ENCODE data around the gene PSMD4.
A peak's percentile ranks its signal among the peaks of the same experiment; 100 is the strongest.
"Not testable (repeated sequence)": the region's sequence is repeated elsewhere in the genome, so short reads cannot be mapped to it uniquely, and the experiment has no call there.

PSMD4 gene

DNA sequence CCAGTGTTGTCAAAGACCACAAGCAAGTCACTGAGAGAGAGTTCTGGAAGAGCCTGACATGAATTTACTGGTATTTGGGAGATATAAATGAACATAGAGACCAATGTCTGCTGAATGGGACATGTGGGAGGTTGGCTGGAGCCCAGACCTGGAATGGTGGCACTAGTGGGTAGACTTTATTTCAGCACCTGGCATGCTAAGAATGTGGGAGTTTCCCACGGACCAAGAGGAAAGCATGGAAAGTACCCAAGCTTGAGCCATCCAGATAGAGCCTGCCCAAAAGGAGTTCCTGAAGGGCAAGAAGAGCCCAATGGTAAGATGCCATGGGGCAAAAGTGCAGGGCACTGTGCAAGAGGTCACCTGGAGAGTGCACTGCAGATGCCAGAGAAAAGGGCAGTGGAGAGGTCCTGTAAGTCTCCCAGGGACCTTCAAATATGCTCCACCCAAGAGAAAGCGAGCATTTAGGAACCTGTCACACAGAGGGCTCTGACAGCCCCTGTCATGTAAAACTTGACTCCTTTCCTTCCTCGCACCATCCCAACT, 19.5 kb downstream of the PSMD4 start:
- peak; percentile 37 for DNase-seq

DNA sequence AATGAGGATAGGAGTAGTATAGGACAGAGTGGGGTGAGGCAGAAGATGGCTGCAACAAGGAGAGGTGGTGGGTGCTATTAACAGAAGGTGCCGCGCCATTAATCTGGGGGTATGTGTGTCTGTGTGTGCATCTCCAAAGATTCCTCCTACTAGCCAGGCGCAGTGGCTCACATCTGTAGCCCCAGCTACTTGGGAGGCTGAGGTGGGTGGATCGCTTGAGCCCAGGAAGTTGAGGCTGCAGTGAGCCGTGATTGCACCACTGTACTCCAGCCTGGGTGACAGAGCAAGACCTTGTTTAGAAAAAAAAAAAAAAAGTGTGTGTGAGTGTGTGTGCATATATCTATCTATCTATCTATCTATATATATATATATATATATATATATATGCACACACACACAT, 20.8 kb downstream of the PSMD4 start:
- DNase-seq: not testable (repeated sequence)

DNA sequence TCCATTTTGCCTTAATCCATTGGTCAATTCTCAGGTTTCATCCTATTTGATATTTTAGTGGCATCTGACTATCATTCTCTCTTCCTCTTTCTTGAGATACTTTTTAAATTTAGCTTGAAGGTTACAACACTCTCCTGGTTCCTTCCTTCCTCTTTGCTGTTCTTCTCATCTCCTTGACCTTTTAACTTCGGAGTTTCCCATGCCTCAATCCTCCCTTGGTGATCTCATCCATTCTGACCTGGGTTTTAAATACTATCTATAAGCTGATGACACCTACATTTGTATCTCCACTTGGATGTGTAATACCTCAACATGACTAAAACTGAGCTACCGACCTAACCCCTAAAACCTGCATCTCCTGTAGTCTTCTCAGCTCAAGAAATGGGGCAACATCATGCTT, 22.7 kb downstream of the PSMD4 start:
- DNase-seq: no peak

DNA sequence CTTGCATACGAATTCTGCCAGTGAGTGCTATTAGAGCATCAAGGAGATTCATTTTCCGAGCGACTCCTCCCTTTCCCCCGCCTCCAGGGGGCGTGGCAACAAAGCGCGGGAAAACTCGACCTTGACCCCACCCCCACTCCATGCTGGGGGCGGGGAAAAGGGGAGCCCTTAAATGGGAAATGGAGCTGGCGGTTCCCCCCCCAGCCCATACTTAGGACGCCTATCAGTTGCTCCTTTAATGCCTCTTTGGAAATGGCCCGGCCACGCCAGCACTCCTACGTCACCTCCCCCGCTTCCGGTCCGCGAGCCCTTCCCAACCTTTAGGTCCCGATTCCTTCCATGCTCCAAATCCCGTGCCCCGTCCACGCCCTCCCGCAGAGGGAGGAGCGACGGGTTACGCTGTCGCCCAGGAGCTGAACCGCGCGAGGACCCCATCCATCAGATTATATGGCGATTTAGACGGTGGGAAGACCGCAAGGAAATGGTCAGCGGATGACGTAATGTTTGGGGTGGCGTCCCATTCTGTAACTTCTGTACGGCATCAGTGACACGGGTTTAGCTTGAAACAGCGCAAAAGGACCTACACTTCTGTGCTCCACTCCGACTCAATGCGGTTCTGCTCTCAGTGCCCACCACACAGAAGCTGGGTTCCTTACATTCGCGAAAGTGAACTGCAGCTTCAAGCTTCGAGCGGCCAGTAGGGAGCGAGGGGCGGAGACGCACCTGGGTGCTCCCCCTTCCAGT, 26.9 kb downstream of the PSMD4 start:
- peak; percentile 90 for DNase-seq

DNA sequence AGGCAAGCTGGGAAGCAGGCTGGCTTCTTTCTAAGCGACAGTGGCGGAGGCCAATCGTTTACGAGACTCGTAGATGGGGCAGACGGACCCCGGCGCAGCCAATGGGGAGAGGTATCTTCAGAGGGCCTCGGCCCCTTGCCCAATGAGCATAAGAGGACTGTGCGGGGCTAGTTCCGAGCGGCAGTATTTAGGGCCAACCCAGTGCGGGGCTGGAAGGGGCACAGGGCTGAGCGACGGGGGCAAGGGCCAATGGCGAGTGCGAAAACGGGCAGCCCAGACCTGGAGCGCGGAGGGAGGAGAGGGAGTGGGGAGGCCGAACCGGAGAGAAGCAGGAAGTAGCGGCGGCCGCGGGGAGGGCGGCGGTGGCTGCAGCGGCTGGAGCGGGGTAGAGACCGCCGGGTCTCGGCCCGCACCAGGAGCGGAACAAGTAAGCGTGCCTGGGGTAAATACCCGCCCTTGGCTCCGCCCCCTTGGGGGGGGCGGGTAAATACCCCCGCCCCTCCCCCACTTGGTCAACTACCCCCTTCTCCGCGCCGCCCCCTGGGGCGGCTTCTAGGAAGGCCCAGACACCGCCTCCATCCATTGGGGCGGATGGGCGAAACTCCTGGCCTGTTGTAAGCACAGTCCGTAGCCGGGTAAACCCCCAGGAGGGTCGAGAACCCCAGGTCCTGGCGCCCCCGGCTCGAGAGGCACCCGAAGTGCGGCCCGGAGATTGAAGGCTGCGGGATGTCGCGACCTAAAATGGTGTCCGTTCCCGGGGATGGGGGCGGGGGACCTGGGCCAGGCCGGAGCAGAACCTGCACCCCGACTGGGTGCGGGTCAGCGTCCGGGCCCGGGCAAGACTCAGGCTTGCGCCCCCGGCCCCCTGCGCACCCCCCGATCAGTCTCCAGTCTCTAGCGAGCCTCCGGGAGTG, 27.7 kb downstream of the PSMD4 start, which contains the start of gene ZNF687:
Gene ZNF687, plus strand, starts transcription at position 331 of the 914 bp plus-strand sequence. CDS start 3,993 bp downstream, outside the sequence.
- DNase-seq: peak; percentile 100

DNA sequence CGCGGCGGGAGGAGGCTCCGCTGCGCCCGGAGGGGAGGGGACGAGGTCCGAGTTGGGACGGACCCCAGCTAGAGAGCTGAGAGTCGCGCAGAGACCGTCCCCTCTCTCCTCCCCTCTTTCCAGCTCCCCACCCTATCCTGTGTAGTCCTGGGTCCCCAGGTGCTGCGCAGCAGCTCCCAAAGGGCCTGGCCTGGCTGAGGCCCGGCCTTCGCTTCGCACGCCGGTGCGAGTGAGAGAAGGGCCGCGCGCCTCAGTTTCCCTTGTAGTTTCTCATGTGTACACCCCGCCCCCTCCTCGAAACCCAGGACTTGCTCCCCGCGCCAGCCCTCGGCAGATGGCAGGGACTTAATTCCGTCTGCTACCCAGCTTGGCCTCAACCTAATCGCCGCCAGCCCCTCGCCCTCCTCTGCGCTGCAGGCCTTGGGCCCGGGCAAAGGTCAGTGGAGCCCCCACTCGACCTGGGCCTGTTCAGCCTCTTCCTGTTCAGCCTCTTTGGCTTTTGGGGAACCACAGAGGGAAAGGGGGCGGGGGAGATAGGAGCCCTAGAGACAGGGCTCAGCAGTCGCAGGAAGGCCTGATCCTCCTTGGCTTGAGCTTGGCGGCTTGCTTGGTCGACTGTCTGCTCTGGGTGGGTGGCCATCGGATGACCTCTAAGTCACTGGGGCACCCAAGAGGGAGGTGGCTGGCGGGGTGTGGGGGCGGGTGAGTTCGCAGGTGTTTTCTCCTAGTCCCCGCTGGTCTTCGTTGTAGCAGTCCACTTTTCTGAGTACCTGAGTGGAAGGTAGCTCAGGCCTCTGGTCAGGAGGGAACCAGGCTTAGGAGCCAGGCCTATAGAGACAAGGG, 28.6 kb downstream of the PSMD4 start:
- no peak for DNase-seq

DNA sequence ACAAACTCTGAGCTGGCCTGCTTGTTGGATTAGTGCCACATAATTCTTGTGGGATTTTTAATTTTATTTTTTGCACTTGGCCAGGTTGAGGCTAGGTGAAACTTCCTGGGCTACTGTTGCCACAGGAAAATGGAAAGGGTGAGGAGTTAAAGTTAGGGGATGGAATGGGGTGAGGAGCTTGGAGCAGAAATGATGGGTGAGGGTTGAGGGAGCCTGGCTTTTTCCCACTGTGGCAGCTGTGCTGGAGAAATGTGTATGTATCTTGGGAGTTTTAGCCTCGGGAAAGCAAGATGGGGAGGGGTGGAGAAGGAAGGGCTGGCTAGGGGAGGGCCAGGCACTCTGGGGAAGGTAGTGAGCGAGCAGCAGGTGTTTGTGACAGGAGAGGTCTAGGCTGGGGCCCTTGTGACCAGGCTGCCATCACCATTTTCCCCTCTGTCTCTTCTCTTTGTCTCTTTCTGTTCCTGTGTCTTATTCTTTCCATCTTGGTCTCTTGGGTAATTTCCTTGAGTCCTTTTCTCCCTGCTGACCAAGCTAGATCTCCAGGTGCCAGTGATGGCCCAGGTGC, 29.6 kb downstream of the PSMD4 start:
- no peak for DNase-seq

DNA sequence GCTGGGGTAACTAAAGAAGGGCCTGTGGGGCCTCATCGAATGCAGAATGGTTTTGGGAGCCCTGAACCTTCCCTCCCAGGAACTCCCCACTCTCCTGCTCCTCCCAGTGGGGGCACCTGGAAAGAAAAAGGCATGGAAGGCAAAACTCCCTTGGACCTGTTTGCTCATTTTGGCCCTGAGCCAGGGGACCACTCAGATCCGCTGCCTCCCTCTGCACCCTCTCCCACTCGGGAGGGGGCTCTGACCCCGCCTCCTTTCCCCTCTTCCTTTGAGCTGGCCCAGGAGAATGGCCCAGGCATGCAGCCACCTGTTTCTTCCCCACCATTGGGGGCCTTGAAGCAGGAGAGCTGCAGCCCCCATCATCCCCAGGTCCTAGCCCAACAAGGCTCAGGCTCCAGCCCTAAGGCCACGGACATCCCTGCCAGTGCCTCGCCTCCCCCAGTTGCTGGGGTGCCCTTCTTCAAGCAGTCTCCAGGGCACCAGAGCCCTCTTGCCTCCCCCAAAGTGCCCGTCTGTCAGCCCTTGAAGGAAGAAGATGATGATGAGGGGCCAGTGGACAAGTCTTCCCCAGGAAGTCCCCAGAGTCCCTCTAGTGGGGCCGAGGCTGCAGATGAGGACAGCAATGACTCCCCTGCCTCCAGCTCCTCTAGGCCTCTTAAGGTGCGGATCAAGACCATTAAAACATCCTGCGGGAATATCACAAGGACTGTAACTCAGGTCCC, 32.2 kb downstream of the PSMD4 start:
- DNase-seq: no peak

DNA sequence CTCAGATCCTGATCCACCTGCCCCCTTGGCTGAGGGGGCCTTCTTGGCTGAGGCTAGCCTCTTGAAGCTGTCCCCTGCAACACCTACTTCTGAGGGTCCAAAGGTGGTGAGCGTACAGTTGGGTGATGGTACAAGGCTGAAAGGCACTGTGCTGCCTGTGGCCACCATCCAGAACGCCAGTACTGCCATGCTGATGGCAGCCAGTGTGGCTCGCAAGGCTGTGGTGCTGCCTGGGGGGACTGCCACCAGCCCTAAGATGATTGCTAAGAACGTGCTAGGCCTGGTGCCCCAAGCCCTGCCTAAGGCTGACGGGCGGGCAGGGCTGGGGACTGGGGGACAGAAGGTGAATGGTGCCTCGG, 32.8 kb downstream of the PSMD4 start:
- no peak for DNase-seq

DNA sequence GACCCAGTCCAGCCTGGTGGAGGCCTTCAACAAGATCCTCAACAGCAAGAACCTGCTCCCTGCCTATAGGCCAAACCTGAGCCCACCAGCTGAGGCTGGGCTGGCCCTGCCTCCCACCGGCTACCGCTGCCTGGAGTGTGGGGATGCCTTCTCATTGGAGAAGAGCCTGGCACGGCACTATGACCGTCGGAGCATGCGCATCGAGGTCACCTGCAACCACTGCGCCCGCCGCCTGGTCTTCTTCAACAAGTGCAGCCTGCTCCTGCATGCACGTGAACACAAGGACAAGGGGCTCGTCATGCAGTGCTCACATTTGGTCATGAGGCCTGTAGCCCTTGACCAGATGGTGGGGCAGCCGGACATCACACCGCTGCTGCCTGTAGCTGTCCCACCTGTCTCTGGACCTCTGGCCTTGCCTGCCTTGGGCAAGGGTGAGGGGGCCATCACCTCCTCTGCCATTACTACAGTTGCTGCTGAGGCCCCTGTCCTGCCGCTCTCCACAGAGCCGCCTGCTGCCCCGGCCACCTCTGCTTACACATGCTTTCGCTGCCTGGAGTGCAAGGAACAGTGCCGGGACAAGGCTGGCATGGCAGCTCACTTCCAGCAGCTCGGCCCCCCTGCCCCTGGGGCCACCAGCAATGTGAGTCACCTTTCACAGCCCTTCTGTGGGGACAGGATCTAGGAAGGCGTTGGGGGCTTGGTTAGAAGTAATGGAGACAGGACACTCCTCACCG, 33.4 kb downstream of the PSMD4 start:
- no peak for DNase-seq

DNA sequence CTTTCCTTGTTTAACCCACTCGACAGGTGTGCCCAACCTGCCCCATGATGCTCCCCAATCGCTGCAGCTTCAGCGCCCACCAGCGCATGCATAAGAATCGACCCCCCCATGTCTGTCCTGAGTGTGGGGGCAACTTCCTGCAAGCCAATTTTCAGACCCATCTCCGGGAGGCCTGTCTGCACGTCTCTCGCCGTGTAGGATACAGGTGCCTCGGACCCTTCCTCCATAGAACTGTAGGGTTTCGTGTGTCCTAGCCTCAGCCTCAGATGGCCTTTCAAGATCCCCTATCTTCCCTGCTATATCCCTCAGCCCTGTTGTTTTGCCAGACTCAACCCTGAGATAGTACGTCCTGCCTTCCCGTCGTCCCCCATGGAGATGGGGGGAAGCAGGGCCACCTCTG, 34.0 kb downstream of the PSMD4 start:
- no peak for DNase-seq

DNA sequence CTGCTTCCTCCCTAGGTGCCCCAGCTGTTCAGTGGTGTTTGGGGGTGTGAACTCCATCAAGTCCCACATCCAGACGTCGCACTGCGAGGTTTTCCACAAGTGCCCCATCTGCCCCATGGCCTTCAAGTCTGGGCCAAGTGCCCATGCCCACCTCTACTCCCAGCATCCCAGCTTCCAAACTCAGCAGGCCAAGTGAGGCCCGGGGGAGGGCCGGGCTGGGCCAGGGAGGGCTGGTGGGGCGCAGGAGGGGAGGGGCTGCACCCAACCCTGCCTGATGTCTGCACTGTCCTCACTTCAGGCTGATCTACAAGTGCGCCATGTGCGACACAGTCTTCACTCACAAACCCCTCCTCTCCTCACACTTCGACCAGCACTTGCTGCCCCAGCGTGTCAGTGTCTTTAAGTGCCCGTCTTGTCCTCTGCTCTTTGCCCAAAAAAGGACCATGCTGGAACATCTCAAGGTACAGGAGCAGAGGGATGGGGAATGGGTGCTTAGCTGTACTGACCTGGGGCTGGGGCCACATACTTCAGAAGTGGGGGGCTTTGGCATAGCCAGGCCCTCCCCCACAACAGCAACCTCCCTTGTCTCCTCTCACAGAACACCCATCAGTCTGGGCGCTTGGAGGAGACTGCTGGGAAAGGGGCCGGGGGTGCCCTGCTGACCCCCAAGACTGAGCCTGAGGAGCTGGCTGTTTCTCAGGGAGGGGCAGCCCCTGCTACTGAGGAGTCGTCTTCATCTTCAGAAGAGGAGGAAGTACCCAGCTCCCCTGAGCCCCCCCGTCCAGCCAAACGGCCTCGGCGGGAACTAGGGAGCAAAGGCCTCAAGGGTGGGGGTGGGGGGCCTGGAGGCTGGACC, 34.8 kb downstream of the PSMD4 start:
- no peak for DNase-seq

DNA sequence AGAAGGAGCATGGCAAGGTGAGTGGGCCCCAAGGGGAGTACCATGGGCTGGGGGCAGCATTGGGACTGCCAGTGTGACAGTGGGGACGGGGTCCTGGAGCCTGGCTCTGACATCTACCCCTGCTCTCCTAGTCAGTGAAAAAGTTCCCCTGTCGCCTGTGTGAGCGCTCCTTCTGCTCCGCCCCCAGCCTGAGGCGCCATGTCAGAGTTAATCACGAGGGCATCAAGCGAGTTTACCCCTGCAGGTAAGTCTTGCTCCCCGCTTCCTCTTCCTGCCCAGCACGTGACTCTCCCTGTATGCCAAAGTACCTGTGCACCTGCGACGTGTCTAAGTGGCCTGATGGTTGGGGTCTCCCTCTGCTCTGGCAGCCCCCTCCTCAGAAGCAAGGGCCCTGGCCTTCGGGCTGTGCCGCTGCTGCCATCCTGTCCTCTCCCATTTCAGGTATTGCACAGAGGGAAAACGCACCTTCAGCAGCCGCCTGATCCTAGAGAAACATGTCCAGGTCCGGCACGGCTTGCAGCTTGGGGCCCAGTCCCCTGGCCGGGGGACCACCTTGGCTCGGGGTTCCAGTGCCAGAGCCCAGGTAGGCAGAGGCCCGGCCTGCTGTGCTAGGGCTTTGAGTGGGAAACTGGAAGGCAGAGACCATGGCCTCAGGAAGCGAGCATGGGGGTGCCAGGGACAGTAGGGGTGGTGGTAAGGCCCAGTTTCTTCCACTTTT, 35.6 kb downstream of the PSMD4 start:
- no peak for DNase-seq

DNA sequence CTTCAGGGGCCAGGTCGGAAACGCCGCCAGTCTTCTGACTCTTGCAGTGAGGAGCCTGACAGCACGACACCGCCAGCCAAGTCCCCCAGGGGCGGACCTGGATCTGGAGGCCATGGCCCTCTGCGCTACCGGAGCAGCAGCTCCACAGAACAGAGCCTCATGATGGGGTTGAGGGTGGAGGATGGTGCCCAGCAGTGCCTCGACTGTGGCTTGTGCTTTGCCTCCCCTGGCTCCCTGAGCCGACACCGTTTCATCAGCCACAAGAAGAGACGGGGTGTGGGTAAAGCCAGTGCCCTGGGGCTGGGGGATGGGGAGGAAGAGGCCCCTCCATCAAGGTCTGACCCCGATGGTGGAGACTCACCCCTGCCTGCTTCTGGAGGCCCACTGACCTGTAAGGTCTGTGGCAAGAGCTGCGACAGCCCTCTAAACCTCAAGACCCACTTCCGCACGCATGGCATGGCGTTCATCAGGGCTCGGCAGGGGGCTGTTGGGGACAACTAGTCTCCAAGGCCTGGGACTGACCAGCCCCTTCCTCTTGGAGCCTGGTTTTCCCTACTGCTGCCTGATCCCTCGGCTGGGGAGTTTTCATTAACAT, 36.3 kb downstream of the PSMD4 start:
- no peak for DNase-seq

DNA sequence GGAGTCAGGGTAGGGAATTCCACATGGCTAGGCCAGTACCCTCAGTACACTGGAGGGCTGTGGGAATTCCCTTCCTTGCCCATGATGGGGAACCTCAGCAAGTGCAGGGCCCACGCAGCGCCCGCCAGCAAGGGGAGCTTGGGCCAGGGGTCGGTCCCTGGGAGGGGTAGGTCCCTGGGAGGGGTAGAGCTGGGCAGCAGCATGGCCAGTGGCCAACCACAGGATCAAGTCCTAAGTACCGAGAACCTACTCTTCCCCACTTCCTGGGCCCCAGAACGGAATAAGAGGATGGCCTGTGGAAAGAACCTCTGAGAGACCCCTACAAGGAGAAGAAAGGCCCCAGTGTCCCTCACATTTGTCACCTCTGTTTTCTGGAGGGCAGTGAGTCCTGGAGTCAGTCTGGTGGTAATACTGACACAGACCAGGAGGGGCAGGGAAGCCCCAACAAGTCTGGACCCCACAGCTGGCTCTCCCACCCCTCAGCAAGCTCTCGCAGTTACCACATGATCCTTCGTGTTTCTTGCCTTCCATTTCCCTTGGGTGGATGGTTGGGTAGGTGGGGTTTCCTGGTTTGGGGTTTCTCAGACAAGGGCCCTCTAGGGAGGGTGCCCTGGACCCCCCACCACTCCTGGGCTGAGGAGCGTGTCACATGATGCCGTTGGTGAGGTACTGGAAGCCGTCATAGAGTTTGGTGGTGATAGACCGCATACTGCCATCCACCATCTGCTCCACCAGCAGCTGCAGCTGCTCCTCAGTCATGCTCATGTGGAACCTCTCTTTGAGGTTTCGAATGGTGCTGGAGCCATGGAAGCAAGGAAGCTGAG, 37.9 kb downstream of the PSMD4 start:
- DNase-seq: no peak

DNA sequence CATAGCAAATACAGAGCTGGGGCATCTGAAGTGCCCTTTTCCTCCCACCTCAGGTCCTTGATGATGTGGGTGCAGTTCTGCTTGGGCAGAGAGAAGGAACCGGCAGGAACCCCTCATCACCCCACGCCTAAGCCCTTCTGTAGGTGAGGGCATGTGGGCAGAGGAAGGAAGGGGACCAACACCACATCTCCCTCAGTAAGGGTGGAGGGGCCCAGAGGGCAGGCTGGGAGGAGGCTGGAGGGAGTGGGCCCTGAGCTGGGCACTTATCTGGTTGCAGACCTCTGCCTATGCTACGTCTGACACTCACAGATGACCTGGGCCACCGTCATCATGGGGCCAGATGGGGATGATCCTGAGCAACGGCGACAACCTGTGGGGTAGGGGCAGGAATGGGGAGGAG, 38.6 kb downstream of the PSMD4 start:
- no peak for DNase-seq

DNA sequence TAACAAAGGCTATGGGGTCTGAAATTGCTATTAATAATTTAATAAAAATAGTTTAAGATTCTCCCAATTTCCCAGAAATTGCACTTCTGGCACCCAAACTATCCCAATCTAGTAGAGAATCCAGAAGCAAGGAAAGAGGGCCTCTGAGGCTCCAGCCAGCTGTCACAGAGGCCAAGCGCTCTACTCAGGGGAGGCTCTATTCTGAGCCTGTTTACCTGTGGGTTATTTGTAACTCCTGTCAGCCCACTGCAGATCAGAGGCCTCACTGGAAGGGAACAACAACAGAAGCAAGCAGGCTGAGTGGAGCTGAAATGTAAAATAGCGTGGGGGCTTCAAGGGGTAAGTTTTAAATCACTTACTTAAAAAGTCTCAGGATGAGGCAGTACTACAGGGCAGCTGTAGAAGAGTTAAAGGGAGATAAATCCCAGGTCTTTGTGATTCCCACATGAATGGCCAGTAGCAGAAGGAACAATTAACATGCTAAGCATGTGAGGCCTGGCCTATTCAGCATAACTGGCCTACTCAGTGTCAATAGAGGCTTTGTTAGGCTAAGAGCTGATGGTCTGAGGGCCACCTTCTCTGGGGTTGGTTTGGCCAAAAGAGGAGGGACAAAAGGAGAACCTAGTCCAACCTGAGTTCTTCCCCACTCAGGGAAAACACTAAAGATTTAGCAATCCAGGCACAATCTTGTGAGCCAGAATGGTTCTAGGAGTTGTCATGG, 40.4 kb downstream of the PSMD4 start:
- no peak for DNase-seq

Data from NCI-H226 (cell line).